ENCODE measurements around the gene MATK.

DNA sequence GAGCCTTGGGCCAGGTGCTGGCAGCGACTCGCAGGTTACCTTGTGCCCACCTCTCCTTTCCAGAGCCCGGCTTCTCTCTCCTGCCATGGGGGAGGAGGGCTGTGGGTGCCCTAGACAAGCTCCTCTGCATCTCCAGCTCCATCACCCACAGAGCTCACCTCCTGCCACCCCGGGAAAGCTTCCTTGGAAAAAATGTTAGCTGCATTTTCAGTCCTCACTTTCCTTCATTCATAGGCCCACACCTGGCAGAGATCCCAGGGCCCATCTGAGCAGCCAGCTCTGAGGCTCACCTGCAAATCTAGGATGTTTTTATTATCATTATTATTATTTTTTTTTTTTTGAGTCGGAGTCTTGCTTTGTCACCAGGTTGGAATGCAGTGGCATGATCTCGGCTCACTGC, 45.8 kb upstream of the MATK start:
- TF ChIP-seq POLR2A (IDR thresholded peaks at IDR 0.05; ENCODE audit: low read depth, low read length) (no peak), EP300 (IDR thresholded peaks at IDR 0.05; ENCODE audit: borderline replicate concordance in 1 of 2, control insufficient read depth in 1 of 2, low read depth in 2 of 2, low read length in 2 of 2) (no peak), ATF7 (IDR thresholded peaks at IDR 0.05; ENCODE audit: low read depth) (no peak), MXI1 (IDR thresholded peaks at IDR 0.05; ENCODE audit: low read depth, low read length) (no peak), FOXM1 (IDR thresholded peaks at IDR 0.05; ENCODE audit: low read depth, low read length) (no peak)

Measured in GM12878 (cell line).